A673 (cell line): Measurements from ENCODE around the gene THG1L. TPM values are rescaled to one million over a fixed set of nuclear protein-coding genes. Genes with fewer than 3 reads are reported as not detected.

Experiments
- BruUV-seq: library from RNA; stranded (reverse); fragments of 400-500 nt; replicated peaks from 2 replicates; lab custom pipeline; 2021; lab: Mats Ljungman, UMichigan
- CTCF ChIA-PET: fragments of 300-600 bp; sonication (Branson Sonifier 250); formaldehyde crosslinking; loops from one replicate; lab custom pipeline; 2022; ENCODE audit warnings: antibody characterized with exemption; lab: Charles Lee
- POLR2A ChIA-PET: fragments of 300-600 bp; sonication (Branson Sonifier 250); formaldehyde crosslinking; loops from one replicate; lab custom pipeline; 2022; ENCODE audit warnings: antibody characterized with exemption; ENCODE audit not compliant: low non-redundant PET; lab: Charles Lee
- DNase-seq: peaks from one replicate; pipeline ENCODE4 v3.0.0-alpha.2; 2015; ENCODE audit warnings: low spot score
- H3K27ac ChIP-seq: fragments of 200-600 bp; sonication (generic); 2 replicates; pipeline ENCODE4 v1.5.1; 2016; ENCODE audit warnings: mixed run types, low read depth, mild to moderate bottlenecking, mixed read lengths, antibody characterized with exemption, low read length; ENCODE audit not compliant: poor library complexity, severe bottlenecking
- H3K27me3 ChIP-seq: fragments of 200-600 bp; sonication (generic); replicated peaks from 2 replicates; pipeline ENCODE4 v1.6.1; 2017; ENCODE audit warnings: mixed run types, low read depth, mild to moderate bottlenecking, mixed read lengths, antibody characterized with exemption, low read length; ENCODE audit not compliant: insufficient read depth, poor library complexity
- H3K36me3 ChIP-seq: fragments of 200-600 bp; sonication (generic); 2 replicates; pipeline ENCODE4 v1.6.1; 2016; ENCODE audit warnings: mixed run types, mild to moderate bottlenecking, mixed read lengths, antibody characterized with exemption, low read length; ENCODE audit not compliant: insufficient read depth, poor library complexity, severe bottlenecking
- H3K4me1 ChIP-seq: fragments of 200-600 bp; sonication (generic); 2 replicates; pipeline ENCODE4 v1.6.1; 2017; ENCODE audit warnings: mixed run types, mild to moderate bottlenecking, mixed read lengths, antibody characterized with exemption, low read length; ENCODE audit not compliant: insufficient read depth, poor library complexity, severe bottlenecking
- H3K4me3 ChIP-seq: fragments of 200-600 bp; sonication (generic); 2 replicates; pipeline ENCODE4 v1.5.1; 2016; ENCODE audit warnings: low read depth, mixed run types, mild to moderate bottlenecking, mixed read lengths, low read length; ENCODE audit not compliant: poor library complexity, severe bottlenecking
- H3K9me3 ChIP-seq: fragments of 200-600 bp; sonication (generic); 2 replicates; pipeline ENCODE4 v1.6.1; 2016; ENCODE audit warnings: mixed run types, low read depth, mild to moderate bottlenecking, mixed read lengths, antibody characterized with exemption, low read length; ENCODE audit not compliant: poor library complexity, severe bottlenecking
- EZH2 ChIP-seq: fragments of 200-600 bp; sonication (generic); IDR thresholded peaks from 2 replicates; pipeline ENCODE4 v1.6.1; 2017; ENCODE audit warnings: borderline replicate concordance, low read depth, mild to moderate bottlenecking, mixed read lengths, antibody characterized with exemption, low read length; ENCODE audit not compliant: poor library complexity, severe bottlenecking
- intact Hi-C: fragments of 100-400 bp; cut with micrococcal nuclease; formaldehyde crosslinking; loops from one replicate; pipeline ENCODE4 v1.10.0; 2022; ENCODE audit not compliant: unreplicated experiment
- total RNA-seq: library from RNA; stranded (reverse); gene quantifications from 2 replicates; pipeline ENCODE4 v1.2.3, GENCODE V29; 2021
- TF ChIP-seq, protein P1 (sequence below): fragments of 300-800, 200-600 bp; sonication (generic); conservative IDR thresholded peaks from 2 replicates; pipeline ENCODE4 v1.5.1; 2017; ENCODE audit warnings: low read depth, mild to moderate bottlenecking, antibody characterized with exemption, low read length, moderate library complexity, mixed read lengths

The THG1L gene
- total RNA-seq, 1 experiment from 2014 or later = 11.8 TPM

GRCh38 chr5:157744051-157745011 is 13.1 kb downstream of the THG1L start:
- POLR2A ChIA-PET = no interaction called here
- CTCF ChIA-PET = interaction anchor here (0.5 to 1.5 kb wide), 3 partner anchors 74 to 416 kb away, joined by 3 to 6 read pairs (median 5); no protein-coding TSS in a partner anchor
- Histone ChIP-seq H3K9me3 (no peaks in the 10 kb centered on the region), H3K36me3 (no peaks in the 10 kb centered on the region), H3K4me1 (peaks cover 4% of the 10 kb centered on the region), H3K27me3 (no peaks in the 10 kb centered on the region), H3K27ac (peak overlapping the region; percentile 76), H3K4me3 (peak overlapping the region; percentile 71)
- intact Hi-C loops = loop anchor here (10.0 kb wide), 1 partner anchor 420 kb away; no protein-coding TSS in a partner anchor
- no TSS peak for BruUV-seq
- TF ChIP-seq, protein P1, sequence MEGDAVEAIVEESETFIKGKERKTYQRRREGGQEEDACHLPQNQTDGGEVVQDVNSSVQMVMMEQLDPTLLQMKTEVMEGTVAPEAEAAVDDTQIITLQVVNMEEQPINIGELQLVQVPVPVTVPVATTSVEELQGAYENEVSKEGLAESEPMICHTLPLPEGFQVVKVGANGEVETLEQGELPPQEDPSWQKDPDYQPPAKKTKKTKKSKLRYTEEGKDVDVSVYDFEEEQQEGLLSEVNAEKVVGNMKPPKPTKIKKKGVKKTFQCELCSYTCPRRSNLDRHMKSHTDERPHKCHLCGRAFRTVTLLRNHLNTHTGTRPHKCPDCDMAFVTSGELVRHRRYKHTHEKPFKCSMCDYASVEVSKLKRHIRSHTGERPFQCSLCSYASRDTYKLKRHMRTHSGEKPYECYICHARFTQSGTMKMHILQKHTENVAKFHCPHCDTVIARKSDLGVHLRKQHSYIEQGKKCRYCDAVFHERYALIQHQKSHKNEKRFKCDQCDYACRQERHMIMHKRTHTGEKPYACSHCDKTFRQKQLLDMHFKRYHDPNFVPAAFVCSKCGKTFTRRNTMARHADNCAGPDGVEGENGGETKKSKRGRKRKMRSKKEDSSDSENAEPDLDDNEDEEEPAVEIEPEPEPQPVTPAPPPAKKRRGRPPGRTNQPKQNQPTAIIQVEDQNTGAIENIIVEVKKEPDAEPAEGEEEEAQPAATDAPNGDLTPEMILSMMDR = no peak
- TF ChIP-seq EZH2 = no peak
- DNase-seq = no peak

DNA sequence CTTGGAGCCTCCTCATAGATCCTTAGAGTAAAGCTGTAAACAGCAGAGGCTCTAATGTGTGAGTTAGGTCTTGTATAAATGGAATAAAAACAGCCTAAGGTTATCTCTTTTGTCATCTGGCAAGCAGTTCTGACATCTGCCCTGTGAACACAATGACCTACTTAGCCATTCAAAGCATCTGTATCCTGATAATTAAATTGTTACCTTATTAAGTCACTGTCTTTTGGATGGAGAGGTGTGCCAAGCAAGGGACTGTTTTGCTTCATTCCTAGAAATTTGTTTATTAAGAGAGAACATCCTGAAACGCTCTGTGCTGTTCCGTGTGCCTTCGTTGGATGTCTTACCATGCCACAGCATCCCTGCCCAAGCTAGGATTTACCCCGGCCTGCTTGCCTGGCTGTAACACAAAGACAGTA is 13.8 kb downstream of the THG1L start:
- intact Hi-C loops = loop anchor here (10.0 kb wide), 1 partner anchor 420 kb away; no protein-coding TSS in a partner anchor
- ChIA-PET POLR2A (no interaction called here), CTCF (no interaction called here)
- no peaks in the 10 kb centered on the region for H3K36me3 ChIP-seq
- no peak for DNase-seq
- no peaks in the 10 kb centered on the region for H3K27me3 ChIP-seq
- no peaks in the 10 kb centered on the region for H3K9me3 ChIP-seq
- TF ChIP-seq, protein P1 = no peak
- H3K27ac ChIP-seq = no peak overlapping the region
- BruUV-seq = no TSS peak
- peaks cover 4% of the 10 kb centered on the region for H3K4me1 ChIP-seq
- no peak overlapping the region for H3K4me3 ChIP-seq

DNA sequence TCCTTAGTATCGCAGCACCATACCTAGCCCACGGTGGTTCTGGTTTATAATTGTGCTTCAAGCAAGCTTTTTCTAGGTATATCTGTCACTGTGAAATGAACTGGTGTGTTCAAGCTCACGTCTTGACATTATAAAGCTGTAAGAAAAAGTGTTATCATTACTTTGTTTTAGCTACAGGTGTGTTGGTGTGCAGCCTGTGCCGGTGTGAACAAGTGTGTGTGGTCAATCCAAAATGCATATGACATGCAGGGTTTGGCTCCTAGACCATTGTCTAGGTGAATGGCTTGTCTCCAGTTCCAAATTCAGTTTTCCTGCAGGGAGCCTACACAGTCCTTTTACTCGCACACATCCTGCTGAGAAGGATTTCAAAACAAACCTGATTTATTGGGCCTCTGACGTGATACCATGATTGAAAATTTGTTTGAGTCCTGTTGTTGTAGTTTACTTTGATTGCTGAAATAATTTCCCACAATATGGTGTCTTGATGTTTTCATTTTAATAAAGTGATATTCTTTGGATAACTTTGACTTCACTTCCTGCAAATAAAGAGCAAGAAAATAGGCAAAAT is 16.0 kb downstream of the THG1L start:
- peaks cover 4% of the 10 kb centered on the region for H3K4me1 ChIP-seq
- H3K36me3 ChIP-seq = no peaks in the 10 kb centered on the region
- BruUV-seq = no TSS peak
- intact Hi-C loops = loop anchor here (10.0 kb wide), 1 partner anchor 422 kb away; no protein-coding TSS in a partner anchor
- TF ChIP-seq, protein P1 = no peak
- no peak for TF ChIP-seq EZH2
- H3K27ac ChIP-seq = no peak overlapping the region
- H3K27me3 ChIP-seq = no peaks in the 10 kb centered on the region
- no peak overlapping the region for H3K4me3 ChIP-seq
- POLR2A ChIA-PET = no interaction called here
- CTCF ChIA-PET = interaction anchor here (0.6 to 0.7 kb wide), 2 partner anchors 201 to 429 kb away, joined by 3 to 4 read pairs; no protein-coding TSS in a partner anchor
- H3K9me3 ChIP-seq = no peaks in the 10 kb centered on the region
- no peak for DNase-seq
